Hematopoietic multipotent progenitor cell treated with erythropoietin and hydrocortisone succinate and interleukin-3 and kit ligand, for 8 days (in vitro differentiated cells): ENCODE data around the gene UNC45B.
"Not testable (repeated sequence)": the region's sequence is repeated elsewhere in the genome, so short reads cannot be mapped to it uniquely, and the experiment has no call there.

ENCODE experiments used
- DNase-seq: peaks from one replicate; pipeline ENCODE4 v3.0.0-alpha.2; 2015

Gene UNC45B, protein sequence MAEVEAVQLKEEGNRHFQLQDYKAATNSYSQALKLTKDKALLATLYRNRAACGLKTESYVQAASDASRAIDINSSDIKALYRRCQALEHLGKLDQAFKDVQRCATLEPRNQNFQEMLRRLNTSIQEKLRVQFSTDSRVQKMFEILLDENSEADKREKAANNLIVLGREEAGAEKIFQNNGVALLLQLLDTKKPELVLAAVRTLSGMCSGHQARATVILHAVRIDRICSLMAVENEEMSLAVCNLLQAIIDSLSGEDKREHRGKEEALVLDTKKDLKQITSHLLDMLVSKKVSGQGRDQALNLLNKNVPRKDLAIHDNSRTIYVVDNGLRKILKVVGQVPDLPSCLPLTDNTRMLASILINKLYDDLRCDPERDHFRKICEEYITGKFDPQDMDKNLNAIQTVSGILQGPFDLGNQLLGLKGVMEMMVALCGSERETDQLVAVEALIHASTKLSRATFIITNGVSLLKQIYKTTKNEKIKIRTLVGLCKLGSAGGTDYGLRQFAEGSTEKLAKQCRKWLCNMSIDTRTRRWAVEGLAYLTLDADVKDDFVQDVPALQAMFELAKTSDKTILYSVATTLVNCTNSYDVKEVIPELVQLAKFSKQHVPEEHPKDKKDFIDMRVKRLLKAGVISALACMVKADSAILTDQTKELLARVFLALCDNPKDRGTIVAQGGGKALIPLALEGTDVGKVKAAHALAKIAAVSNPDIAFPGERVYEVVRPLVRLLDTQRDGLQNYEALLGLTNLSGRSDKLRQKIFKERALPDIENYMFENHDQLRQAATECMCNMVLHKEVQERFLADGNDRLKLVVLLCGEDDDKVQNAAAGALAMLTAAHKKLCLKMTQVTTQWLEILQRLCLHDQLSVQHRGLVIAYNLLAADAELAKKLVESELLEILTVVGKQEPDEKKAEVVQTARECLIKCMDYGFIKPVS

DNA sequence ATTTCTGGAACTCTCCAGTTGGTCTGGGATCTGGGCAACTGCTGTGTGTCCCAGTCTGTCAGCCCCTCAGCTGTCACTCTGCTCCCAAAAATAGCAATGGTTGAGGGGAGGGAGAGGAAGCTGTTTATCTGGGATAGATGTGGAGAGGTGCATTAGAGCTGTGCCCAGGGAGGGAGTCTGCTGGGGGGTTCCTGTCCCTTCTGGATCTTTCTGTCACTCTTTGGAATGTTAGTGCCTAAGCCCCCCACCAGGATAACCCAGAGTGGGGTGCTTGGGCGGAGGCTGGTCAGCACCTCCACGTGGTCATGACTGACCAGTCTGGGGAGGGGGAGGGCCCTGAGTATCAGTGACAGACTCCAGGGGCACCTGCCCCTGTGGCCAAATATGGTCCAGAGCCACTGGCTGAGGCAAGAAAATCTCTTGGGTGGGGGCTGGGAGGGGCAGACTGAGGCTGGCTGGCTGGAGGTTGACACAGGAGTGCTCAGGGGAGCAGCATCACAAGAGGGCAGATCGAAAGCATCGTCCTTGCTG lies at the start of gene UNC45B:
TSS of gene UNC45B (plus strand) at position 443 of the 531 bp plus-strand sequence. CDS start 447 bp downstream, outside the sequence.
- DNase-seq, result no peak

DNA sequence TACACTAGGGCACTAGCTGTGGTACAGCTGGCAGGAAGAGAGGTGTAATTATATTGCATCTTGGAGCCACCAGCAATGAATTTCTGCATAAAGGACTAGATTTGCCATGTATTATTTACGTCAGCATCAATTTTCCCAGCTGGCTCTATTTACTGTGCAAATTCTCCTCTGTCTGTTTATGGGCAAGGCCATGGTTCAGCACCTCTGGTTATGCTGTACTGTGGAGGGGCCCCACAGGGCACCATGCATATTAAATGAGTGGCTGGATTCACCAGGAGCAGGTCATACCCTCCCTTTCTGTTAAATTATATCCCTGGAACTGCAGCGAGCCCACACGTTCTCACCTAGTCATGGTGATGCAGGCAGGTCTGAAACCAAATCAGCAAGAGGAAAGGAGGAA lies 47.7 kb upstream of the UNC45B start:
- no peak for DNase-seq

DNA sequence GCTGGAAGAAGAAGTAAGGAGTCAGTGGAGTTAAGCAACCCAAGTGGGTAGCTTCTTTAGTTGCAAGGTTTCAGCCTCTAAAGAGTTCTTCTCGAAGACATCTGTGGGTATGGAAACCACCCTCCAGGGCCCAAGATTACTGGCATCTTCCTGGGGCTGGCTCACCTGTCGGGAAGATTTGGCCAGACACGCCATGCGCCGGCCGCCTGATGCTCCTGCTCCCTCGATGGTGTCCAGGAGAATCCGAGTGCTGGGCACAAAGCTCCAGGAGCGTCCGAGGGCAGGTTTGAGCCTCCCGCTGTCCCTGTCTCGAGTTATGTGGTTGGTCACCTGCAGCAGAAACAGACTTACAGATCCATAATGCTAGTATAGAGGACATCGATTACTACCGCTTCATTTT lies 46.6 kb upstream of the UNC45B start:
- no peak for DNase-seq

DNA sequence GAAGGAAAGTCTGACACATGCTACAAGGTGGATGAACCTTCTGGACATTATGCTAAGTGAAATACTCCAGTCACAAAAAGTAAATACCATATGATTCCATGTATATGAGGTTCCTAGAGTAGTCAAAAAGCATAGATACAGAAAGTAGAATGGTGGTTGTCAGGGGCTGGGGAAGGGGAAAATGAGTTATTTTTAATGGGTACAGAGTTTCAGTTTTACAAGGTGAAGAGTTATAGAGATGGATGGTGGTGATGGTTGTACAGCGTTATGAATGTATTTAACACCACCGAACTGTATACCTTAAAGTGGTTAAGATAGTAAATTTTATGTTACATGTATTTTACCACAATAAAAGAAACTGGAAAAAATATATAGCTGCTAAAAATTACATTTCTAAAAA lies 45.9 kb upstream of the UNC45B start:
- DNase-seq, result no peak

DNA sequence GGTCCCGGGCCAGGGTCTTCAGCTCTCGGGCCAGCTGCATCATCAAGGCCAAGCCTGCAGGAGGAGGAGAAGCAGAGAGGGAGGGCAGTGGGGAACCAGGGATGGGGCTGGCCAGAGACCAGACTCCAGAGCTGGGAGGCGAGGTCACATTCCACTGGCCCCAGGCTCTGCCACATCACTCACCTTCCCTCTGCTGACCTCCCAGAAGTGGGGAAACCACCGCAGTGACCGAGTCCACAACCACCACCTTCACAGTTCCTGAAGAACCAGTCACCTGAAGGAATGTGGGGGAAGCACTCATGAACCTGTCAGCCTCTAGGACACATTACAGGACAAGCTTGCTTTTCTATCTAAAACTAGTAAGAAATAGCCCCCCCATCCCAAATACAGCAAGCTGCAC lies 44.3 kb upstream of the UNC45B start:
- DNase-seq, result no peak

DNA sequence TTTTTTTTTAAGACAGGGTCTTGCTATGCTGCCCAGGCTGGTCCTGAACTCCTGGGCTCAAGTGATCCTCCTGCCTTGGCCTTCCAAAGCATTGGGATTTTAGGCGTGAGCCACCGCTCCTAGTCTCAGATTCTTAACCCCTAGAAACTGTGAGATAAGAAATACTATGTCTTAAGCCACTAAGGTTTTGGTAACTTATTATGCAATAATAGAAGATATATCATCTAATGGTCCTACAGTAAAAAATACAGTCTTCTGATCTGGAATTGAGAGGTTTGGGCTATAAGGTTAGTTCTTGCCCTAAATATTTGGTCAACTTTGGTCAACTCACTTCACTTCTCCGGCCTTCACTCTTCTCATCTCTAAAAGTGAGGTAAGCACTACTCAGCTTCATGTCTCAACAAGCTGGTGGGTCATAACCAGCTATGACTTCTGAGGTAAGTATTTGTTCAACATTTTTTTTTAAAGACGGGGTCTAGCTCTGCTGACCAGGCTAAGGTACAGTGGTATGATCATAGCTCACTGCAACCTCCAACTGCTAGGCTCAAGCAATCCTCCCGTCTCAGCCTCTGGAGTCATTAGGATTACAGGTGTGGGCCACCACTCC lies 42.7 kb upstream of the UNC45B start:
- DNase-seq, result no peak

DNA sequence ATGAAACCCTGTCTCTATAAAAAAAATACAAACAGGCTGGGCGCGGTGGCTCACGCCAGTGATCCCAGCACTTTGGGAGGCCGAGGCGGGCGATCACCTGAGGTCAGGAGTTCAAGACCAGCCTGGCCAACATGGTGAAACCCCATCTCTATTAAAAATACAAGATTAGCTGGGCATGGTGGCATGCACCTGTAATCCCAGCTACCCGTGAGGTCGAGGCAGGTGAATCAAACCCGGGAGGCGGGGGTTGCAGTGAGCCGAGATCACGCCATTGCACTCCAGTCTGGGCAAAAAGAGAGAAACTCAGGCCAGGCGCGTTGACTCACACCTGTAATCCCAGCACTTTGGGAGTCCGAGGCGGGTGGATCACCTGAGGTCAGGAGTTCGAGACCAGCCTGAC lies 36.8 kb upstream of the UNC45B start:
- DNase-seq, result not testable (repeated sequence)

DNA sequence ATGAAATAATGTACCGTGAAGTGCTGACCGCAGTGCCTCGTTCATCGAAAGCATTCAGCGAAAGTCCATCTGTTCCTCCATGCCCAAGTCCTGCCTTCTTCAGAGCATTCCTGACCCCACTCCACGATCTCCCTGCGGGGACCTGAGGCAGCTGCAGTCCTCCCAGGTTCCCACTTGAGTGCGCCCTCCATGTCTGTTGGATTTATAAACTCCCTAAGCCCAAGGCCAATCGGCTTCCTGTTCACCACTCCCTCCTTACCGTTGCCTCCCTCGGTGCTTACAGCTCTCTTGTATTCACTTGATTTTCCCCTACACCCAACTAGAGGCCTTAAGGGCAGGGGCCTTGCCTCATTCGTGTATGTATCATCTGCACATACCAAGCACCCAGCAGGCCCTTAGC lies 30.8 kb upstream of the UNC45B start:
- DNase-seq, result no peak

DNA sequence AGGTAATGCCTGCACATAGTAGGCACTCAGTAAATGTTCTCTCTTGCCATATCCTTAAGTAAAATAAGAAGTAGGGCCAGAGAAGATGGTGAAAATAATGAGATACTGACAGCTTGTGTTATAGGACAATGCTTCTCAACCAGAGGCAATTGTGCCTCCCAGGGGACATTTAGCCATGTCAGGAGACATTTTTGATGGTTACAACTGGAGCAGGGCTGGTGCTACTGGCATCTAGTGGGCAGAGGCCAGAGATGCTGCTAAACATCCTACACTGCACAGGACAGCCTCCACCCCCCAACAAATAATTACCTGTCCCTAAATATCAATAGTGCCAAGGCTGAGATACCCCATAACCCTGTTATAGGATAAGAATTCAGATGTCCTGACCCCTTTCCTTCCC lies 29.6 kb upstream of the UNC45B start:
- peak; percentile 58 for DNase-seq

DNA sequence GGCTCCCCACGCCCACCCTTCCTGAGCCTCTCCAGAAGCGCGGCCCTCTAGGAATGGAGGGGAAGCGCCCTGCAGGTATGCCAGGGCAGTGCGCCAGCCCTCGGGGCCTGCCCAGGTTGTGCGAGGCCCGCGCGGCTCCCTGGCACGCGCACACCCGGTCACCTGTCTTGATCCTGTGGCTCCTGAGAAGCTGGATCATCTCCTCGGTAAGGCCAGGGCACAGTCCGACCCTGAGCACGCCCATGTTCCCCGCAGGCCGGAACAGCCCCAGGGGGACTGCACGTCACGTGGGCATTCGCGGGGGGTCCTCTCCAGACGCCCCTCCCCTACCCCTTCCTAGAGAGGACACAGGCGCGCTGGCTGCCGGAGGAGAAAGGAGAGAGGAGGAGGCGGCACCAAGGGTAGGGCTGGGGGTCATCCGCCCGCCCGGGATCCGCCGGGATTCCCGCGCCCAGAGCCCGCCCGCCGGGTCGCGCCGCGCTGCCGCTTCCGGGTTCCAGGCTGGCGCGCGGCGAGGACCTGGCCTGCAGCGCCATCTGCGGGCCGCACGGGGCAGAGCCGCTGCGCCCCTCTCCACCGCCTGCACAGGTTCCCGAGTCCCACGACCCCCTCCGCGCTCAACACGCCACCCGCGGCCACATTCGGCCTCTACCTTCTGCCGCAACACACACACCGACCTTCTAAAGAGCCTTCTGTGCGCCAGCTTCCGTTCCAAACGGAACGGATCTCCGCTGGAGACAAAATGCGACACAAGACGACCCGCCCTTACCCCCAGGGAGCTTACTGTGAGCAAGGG lies 28.0 kb upstream of the UNC45B start, which contains the start of gene RAD51D:
TSS of gene RAD51D (minus strand) at position 491 of the 796 bp plus-strand sequence. CDS start at position 244, 247 bp downstream.
- peak; percentile 73 for DNase-seq

DNA sequence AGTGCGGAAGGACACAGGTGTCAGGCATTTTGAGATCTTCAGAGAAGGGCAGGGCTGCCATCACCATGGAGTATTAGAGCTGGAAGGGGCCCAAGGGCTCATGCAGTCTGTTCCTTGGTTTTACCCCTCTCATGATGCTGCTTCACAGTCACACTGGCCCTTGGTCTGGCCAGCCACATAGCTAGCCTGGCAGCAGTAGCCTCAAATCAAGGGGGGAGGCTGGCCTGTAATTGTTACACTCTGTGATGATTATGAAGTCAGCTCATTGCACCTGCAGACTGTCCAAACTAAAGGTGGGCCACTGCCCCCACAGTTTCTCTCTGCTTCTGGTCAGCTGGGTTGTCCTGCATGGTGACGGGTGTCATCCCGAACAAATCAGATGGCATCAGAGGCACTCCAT lies 26.3 kb upstream of the UNC45B start, which contains the start of gene FNDC8:
TSS of gene FNDC8 (plus strand) at position 301 of the 400 bp plus-strand sequence. CDS start at position 380, 79 bp downstream.
- DNase-seq, result no peak

DNA sequence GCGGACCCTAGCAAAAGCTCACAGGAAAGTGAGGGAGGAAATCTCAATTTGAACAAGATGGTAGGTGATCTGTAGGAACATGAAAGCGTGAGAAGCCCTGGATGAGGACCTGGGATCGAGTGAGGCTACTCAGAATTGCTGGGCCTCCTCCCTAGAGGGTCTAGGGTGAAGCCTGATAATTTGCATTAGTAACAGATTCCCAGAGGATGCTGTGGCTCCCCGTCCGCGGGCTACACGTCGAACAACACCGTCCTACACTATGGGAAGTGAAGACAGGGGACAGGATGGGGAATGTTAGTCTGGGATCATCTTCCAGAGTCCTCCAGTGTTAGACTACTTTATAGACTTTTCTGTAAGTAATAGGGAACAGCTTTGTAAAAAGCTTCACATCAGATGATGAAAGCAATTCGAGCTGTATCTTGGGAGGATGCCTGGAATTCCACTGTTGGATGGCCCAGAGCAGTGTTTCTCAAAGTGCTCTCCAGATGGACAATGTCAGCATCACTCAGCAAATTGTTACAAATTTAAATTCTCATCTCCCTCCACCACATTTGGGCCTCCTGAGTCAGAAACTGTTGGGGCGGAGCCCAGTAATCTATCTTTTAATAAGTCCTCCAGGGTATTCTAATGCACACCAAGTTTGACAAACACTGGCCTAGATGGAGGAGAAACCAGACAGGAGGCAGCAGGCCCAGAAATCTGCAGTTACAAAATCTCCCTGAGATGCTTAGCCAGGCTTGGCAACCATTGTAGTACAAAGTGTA lies 19.7 kb upstream of the UNC45B start:
- DNase-seq, result no peak

DNA sequence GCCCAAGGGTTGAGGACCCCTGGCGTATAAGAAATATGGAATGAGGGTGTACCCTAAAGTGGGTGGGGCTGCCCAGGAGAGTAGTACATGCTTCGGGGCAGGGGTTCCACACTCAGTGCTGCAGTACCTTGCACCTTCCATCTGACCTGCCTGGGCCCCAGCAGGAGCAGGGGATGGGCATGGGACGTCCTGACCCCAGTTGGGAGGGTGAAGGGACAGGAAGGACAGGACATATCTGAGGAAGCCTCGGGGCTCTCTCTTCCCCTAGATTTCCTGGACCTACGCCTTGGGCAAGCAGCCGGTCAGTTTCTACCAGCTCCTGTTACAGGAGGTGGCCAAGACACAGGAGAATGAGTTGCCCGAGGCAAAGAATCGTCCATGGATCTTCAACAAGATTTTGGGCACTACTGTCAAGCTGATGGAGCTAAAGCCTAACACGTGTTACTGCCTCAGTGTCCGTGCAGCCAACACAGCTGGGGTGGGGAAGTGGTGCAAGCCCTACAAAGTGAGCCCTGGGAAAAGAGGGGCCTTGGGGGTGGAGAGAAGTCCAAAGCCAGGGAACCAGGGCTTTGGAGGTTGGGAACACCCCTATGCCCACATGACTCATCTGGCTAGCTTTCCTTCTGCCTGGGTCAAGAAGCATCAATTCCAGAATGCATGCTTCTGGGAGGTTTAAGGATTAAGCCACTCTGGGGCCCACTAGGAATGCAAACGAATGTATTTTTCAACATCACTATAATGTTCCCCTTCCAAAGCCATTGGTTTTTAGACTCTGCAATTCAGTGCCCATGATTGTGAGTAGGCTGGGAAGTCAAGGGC lies 18.3 kb upstream of the UNC45B start:
- DNase-seq, result no peak

DNA sequence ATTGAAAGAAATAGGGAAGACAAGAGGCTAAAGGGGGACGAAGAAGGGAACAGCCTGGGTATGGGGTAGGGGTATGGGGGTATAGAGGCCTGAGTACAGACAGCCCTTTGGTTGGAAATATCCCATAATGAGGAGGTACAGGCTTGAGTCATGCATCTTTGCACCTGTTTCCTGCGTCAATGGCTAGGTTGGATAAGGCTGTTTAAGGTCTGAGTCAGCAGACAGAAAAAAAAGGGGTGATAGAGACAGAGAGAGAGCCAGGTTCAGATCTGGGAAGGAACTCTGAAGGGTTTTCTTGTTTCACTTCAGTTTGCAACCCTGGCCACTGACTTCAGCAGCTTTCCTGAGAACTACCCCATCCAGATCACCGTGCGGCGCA lies 17.7 kb upstream of the UNC45B start:
- no peak for DNase-seq

DNA sequence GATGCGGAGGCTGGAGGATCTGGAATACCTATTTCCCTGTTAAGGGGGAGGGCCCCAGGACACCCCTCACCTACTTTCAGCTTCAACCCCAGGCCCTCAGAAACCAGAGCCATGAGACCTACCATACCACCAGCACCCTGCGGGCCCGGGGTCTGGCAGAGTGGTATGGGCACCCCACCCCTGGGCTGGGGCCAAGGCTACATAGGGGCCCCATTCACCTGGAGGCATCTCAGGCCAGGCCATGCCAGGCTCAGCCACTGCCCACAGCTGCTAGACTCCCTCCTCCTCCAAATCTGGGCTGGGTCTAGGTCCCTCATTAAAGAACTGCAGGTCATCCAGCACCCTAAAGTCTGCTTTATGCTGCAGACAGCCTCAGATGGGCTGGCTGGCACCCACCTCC lies 17.2 kb upstream of the UNC45B start:
- DNase-seq, result no peak

DNA sequence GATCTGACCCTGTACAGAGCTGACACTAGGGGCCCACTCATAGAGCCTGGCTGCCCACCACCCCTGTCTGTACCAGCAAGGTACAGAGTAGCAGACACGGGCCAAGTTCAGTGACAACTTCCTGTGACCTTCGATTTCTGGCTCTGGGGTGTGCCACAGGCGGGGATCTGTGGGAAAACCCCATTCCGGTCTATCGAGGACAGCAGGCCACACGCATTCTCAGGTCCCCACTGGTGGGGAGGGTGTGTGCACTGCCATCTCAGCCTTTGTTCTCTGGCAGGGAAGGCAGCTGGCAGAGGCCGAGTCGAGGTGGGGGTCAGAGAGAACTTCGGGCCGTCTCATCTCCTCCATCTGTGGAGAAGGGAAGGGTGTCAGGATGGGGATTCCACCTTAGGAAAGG lies 15.5 kb upstream of the UNC45B start:
- no peak for DNase-seq

DNA sequence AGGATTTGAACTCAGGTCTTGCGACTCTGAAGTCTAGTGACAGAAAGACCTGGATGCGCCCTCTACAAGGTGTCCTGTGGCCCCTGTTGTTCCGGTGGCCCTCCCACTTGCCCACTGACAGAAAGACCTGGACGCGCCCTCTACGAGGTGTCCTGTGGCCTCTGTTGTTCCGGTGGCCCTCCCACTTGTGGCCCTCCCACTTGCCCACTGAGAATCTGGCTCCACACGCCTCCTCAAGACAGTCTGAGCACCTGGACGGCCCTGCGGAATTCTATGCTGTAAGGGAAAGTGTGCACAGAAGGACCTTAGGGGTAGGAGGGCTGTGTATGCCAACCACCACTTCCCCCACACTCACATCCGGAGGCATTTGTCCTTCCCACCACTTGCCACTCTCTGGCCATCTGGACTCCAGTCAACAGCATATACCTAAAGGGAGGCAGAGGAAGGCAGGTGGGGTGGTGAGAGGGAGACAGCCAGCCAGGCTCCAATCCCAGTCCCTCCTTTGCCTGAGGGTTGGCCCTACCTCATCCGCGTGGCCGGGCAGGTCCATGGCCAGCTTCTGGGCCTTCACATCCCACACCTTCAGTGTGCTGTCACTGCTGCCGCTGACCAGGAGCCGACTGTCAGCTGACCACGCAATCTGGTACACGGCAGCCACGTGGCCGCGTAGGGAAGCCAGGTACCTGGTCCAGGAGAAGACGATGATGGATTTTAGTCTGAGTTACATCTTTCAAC lies 14.6 kb upstream of the UNC45B start:
- no peak for DNase-seq

DNA sequence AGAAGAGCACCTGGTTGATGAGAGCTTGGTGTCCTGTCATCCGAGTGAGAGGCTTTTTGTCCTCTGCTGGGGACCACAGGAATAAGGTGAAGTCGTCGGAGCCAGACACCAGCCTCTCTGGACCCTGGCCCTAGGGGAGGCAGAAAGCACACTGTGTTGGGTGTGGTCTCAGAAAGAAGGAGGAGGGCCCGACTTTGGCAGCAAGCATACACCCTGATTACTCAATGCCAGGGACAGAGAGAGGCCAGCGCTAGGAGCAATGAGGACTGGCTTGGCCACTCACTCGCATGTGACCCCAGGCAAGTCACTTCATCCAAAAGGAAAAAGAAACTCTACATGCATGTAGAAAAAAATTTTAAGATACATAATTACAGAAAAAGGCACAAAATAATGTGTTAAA lies 12.3 kb upstream of the UNC45B start:
- DNase-seq, result no peak

DNA sequence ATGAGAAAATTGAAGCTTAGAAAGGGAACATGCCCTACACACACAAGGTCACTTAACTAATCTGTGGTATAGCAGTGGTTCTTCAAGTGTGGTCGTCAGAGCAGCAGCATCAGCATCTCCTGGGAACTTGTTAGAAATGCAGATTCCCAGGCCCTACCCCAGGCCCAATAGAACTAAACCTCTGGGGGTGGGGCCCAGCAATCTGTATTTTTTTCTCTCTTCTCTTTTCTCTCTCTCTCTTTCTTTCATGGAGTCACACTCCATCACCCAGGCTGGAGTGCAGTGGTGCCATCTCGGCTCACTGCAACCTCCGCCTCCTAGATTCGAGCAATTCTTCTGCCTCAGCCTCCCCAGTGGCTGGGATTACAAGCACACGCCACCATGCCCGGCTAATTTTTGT lies 9.4 kb upstream of the UNC45B start:
- no peak for DNase-seq
